ENCODE results near the gene IFRD1. TPM values are rescaled to one million over a fixed set of nuclear protein-coding genes. Genes with fewer than 3 reads are reported as not detected.

IFRD1 gene
- total RNA-seq, 2 experiments from 2014 or later: 33.4 to 36.1 TPM

DNA sequence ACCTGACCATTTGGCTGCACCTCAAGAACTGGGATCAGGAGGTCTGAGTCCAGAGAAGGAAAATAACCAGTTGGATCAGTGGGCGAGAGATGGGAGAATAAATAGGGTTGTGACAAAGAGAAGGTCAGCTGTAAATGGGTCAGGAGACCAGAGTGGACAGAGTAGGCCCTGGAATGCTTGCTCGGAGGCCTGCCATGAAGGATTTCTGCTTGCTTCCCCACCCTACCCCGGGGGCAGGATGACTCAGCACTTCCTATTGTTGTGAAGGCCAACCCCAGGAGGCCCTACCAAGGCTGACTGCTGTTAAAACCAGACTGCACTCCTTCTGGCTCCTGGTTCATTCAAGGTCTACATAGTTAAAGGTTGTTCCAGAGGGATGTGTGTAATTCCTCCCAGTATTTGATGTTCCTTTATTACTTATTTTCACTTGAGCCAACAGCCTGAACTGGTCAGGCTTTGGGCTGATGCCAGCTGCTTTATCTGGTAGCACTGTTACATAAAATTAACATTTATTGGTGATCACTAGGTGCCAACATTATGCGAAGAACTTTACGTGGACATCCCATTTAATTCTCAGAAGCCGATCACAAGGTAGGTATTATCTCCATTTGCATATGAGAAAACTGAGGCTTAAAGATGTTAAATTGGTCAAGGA is 27.3 kb upstream of the IFRD1 start:
- no peak overlapping the region for H3K4me3 Mint-ChIP-seq

DNA sequence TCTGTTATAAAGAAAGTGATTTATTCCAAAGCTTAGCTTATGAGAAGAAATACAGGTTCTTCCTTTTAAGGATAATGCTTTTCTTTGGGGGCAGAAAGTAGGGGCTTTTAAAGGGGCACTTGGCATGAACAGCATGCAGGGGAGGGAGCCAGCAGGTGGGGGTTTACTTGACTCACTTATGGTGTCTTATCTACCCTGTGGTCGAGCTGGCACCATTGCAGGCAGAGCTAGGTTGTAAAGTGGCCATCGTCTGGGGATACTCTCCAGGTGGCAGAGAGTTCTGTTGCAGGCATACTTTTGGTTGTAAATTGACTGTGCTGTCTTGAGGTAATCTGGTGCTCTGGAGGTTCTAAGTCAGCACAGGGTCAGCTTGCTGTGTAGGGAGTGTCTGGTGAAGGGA is 26.3 kb upstream of the IFRD1 start:
- POLR2A ChIA-PET: interaction anchor here (3.4 kb wide), 1 partner anchor 26 kb away, joined by 13 read pairs; the partner anchor contains the start of gene IFRD1
- Mint-ChIP-seq H3K4me1 (peaks cover 19% of the 10 kb centered on the region), H3K4me3 (no peak overlapping the region), H3K27me3 (no peaks in the 10 kb centered on the region), H3K27ac (no peak overlapping the region), H3K36me3 (ENCODE audit: low read depth) (no peaks in the 10 kb centered on the region), H3K9me3 (no peaks in the 10 kb centered on the region)
- no peak for DNase-seq
- CTCF ChIA-PET: no interaction called here

More for the DNA sequence above, 27.3 kb upstream of the IFRD1 start:
- Mint-ChIP-seq H3K27ac (no peak overlapping the region), H3K9me3 (no peaks in the 10 kb centered on the region), H3K4me1 (peaks cover 19% of the 10 kb centered on the region), H3K27me3 (peaks cover 2% of the 10 kb centered on the region), H3K36me3 (ENCODE audit: low read depth) (no peaks in the 10 kb centered on the region)
- POLR2A ChIA-PET: interaction anchor here (3.4 kb wide), 1 partner anchor 27 kb away, joined by 13 read pairs; the partner anchor contains the start of gene IFRD1
- CTCF ChIA-PET: interaction anchor here (0.6 kb wide), 1 partner anchor 29 kb away, joined by 3 read pairs; no protein-coding TSS in a partner anchor
- peak; percentile 23 for DNase-seq

GRCh38 chr7:112427984-112428383 is 22.3 kb upstream of the IFRD1 start:
- POLR2A ChIA-PET: interaction anchor here (2.0 kb wide), 1 partner anchor 23 kb away, joined by 5 read pairs; no protein-coding TSS in a partner anchor
- no peaks in the 10 kb centered on the region for H3K9me3 Mint-ChIP-seq
- H3K4me1 Mint-ChIP-seq: peaks cover 6% of the 10 kb centered on the region
- no peaks in the 10 kb centered on the region for H3K27me3 Mint-ChIP-seq
- no peak overlapping the region for H3K4me3 Mint-ChIP-seq
- CTCF ChIA-PET: interaction anchor here (1.5 kb wide), 1 partner anchor 9 kb away, joined by 6 read pairs; no protein-coding TSS in a partner anchor
- no peak for DNase-seq
- H3K36me3 Mint-ChIP-seq (ENCODE audit: low read depth): no peaks in the 10 kb centered on the region
- no peak overlapping the region for H3K27ac Mint-ChIP-seq

GRCh38 chr7:112428715-112429114 is 21.5 kb upstream of the IFRD1 start:
- H3K4me3 Mint-ChIP-seq: no peak overlapping the region
- no peaks in the 10 kb centered on the region for H3K9me3 Mint-ChIP-seq
- no peak for DNase-seq
- no peaks in the 10 kb centered on the region for H3K27me3 Mint-ChIP-seq
- CTCF ChIA-PET: interaction anchor here (1.5 kb wide), 1 partner anchor 9 kb away, joined by 6 read pairs; no protein-coding TSS in a partner anchor
- H3K27ac Mint-ChIP-seq: no peak overlapping the region
- no peaks in the 10 kb centered on the region for H3K36me3 Mint-ChIP-seq (ENCODE audit: low read depth)
- H3K4me1 Mint-ChIP-seq: peaks cover 3% of the 10 kb centered on the region
- POLR2A ChIA-PET: interaction anchor here (2.0 kb wide), 1 partner anchor 23 kb away, joined by 5 read pairs; no protein-coding TSS in a partner anchor

DNA sequence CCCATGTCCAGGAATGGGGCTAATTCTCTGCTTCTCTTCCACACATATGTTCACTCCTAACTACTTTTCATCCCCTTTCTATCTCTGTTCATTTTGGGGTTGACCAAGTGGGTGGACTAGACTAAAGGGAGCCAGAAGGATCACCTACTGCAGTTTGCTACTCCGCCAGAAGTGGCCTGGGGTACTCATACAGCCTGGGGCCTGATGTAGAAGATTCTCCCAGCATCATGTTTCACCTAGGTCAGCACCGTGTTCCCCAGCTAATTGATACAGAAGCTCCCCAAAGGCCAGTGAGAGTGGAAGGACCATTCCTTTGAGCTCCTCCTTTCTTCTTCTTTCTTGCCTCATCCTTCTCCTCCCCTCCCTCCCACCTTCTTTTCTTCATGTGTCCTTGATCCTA is 19.6 kb upstream of the IFRD1 start:
- Mint-ChIP-seq H3K9me3 (no peaks in the 10 kb centered on the region), H3K36me3 (ENCODE audit: low read depth) (no peaks in the 10 kb centered on the region), H3K27me3 (no peaks in the 10 kb centered on the region), H3K27ac (no peak overlapping the region), H3K4me3 (no peak overlapping the region), H3K4me1 (peaks cover 3% of the 10 kb centered on the region)
- no peak for DNase-seq
- ChIA-PET POLR2A (no interaction called here), CTCF (no interaction called here)

DNA sequence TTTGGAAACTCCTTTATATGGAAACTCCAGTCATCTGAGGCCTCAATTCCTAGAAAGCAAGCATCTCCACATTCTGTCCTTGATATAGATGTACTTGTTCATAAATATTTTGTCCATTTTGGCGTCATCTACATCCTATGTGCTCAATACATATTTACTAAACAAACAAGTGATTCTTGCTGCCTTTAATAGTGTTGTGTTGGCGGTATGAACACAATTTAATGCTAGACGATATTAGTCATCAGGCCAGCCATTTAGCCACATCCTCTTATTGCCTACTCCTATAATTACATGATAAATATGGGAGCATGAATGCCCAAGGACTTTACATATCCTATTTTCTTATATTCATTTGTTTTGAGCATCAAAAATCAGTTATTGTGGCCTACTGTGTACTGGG is 18.5 kb upstream of the IFRD1 start:
- Mint-ChIP-seq H3K9me3 (no peaks in the 10 kb centered on the region), H3K27ac (no peak overlapping the region), H3K27me3 (no peaks in the 10 kb centered on the region), H3K36me3 (ENCODE audit: low read depth) (no peaks in the 10 kb centered on the region), H3K4me3 (no peak overlapping the region), H3K4me1 (peaks cover 3% of the 10 kb centered on the region)
- ChIA-PET POLR2A (no interaction called here), CTCF (no interaction called here)
- DNase-seq: no peak

DNA sequence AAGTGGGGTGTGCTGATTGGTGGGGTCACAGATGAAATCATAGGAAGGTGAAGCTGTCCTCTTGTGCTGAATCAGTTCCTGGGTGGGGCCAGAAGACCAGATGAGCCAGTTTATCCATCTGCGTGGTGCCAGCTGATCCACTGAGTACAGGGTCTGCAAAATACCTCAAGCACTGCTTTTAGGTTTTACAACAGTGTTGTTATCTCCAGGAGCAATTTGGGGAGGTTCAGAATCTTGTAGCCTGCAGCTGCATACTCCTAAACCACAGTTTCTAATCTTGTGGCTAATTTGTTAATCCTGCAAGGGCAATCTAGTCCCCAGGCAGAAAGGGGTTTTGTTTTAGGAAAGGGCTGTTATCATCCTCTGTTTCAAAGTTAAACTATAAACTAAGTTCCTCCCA is 17.0 kb upstream of the IFRD1 start:
- ChIA-PET POLR2A (no interaction called here), CTCF (no interaction called here)
- no peak for DNase-seq
- H3K4me1 Mint-ChIP-seq: peaks cover 3% of the 10 kb centered on the region
- H3K27ac Mint-ChIP-seq: no peak overlapping the region
- no peaks in the 10 kb centered on the region for H3K9me3 Mint-ChIP-seq
- no peak overlapping the region for H3K4me3 Mint-ChIP-seq
- peaks cover 6% of the 10 kb centered on the region for H3K27me3 Mint-ChIP-seq
- no peaks in the 10 kb centered on the region for H3K36me3 Mint-ChIP-seq (ENCODE audit: low read depth)

DNA sequence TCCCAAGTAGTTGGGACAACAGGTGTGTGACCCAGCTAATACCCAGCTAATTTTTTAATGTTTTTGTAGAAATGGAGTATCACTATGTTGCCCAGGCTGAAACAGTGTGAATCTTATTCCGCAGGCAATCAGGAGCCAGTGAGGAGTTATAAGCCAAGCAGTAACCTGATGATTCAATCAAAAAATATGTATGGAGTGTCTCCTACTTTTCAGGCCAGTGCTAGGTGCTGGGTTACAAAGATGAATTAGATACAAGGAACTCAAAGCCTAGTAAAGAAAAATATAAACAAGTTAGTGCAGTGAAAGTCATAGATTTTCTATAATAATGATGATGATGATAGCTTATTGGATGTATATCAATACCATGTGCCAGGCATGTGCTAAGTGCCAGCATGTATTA is 13.2 kb upstream of the IFRD1 start:
- POLR2A ChIA-PET: interaction anchor here (1.0 kb wide), 1 partner anchor 13 kb away, joined by 3 read pairs; the partner anchor contains the start of gene IFRD1
- Mint-ChIP-seq H3K9me3 (no peaks in the 10 kb centered on the region), H3K4me3 (no peak overlapping the region), H3K36me3 (ENCODE audit: low read depth) (no peaks in the 10 kb centered on the region), H3K27ac (no peak overlapping the region), H3K27me3 (peaks cover 10% of the 10 kb centered on the region), H3K4me1 (peaks cover 3% of the 10 kb centered on the region)
- DNase-seq: no peak
- CTCF ChIA-PET: interaction anchor here (1.8 kb wide), 1 partner anchor 9 kb away, joined by 6 read pairs; no protein-coding TSS in a partner anchor

DNA sequence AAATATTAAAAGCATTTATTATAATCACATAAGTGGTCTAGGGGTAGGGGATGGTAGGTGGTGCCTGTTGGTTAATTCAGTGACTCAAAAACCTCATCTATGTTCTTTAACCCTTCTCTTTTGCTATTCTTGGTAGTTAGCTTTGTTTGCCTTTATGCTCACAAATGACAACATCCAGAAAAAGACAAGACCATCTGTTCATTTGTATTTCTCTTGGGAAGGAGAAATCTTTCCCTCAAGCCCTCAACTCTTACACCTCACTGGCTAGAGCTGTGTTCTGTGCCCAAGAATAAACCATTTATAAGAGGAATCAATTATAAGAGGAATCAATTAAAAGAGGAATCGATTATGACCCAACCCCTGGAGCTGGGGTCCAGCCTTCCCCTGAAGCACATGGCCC is 10.8 kb upstream of the IFRD1 start:
- H3K9me3 Mint-ChIP-seq: no peaks in the 10 kb centered on the region
- no peaks in the 10 kb centered on the region for H3K36me3 Mint-ChIP-seq (ENCODE audit: low read depth)
- POLR2A ChIA-PET: interaction anchor here (1.1 kb wide), 1 partner anchor 11 kb away, joined by 4 read pairs; the partner anchor contains the start of gene IFRD1
- H3K27me3 Mint-ChIP-seq: peaks cover 10% of the 10 kb centered on the region
- no peak for DNase-seq
- CTCF ChIA-PET: no interaction called here
- no peak overlapping the region for H3K4me3 Mint-ChIP-seq
- peaks cover 2% of the 10 kb centered on the region for H3K4me1 Mint-ChIP-seq
- no peak overlapping the region for H3K27ac Mint-ChIP-seq

DNA sequence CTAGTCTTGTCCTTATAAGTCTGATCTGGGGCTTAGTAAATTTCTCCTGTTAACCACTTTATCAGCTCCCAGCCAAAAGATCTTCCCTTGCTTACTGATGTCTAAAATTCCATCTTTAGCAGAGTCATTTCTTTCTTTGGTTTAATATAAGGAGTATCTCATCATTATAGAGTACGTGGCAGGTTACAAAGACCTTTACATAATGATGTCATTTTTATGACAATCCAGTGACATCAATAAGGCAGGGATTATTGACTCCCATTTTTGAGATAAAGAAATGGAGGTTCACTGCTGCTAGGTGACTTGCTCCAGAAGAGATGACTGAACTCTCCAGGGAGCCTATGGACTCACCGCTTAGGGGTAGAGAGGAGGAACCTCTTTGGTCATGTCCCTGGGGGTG is 8.1 kb upstream of the IFRD1 start:
- no peak overlapping the region for H3K27ac Mint-ChIP-seq
- H3K27me3 Mint-ChIP-seq: peaks cover 10% of the 10 kb centered on the region
- H3K36me3 Mint-ChIP-seq (ENCODE audit: low read depth): no peaks in the 10 kb centered on the region
- peaks cover 2% of the 10 kb centered on the region for H3K4me1 Mint-ChIP-seq
- DNase-seq: no peak
- ChIA-PET POLR2A (interaction anchor here (1.5 kb wide), 1 partner anchor 8 kb away, joined by 8 read pairs; the partner anchor contains the start of gene IFRD1), CTCF (interaction anchor here (0.9 kb wide), 1 partner anchor 10 kb away, joined by 3 read pairs; no protein-coding TSS in a partner anchor)
- no peaks in the 10 kb centered on the region for H3K9me3 Mint-ChIP-seq
- H3K4me3 Mint-ChIP-seq: no peak overlapping the region

DNA sequence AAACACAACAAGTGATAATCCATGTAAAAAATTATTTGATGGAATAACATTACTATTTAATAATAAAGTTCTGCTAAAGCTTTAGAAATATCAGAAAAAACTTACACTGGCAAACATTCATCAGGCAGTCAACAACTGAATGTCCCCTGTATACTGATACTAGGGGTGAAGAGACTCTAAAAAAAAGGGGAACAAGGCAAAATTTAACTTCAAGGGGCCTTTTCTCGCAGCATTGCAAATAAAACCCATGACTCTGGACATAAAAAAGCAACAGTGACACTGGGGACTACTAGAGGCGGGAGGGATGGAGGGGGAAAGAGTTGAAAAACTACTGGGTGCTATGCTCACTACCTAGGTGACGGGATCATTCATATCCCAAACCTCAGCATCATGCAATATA is 5.8 kb upstream of the IFRD1 start:
- Mint-ChIP-seq H3K4me3 (no peak overlapping the region), H3K4me1 (peaks cover 13% of the 10 kb centered on the region), H3K27ac (no peak overlapping the region), H3K9me3 (no peaks in the 10 kb centered on the region), H3K27me3 (no peaks in the 10 kb centered on the region), H3K36me3 (ENCODE audit: low read depth) (no peaks in the 10 kb centered on the region)
- CTCF ChIA-PET: no interaction called here
- POLR2A ChIA-PET: no interaction called here
- DNase-seq: no peak

GRCh38 chr7:112446431-112446830 is 3.8 kb upstream of the IFRD1 start:
- Mint-ChIP-seq H3K4me1 (peaks cover 19% of the 10 kb centered on the region), H3K4me3 (no peak overlapping the region), H3K9me3 (no peaks in the 10 kb centered on the region), H3K27me3 (no peaks in the 10 kb centered on the region), H3K27ac (no peak overlapping the region), H3K36me3 (ENCODE audit: low read depth) (no peaks in the 10 kb centered on the region)
- CTCF ChIA-PET: no interaction called here
- DNase-seq: no peak
- POLR2A ChIA-PET: no interaction called here

- Mint-ChIP-seq H3K36me3 (ENCODE audit: low read depth) (no peaks in the 10 kb centered on the region), H3K9me3 (no peaks in the 10 kb centered on the region), H3K27ac (no peak overlapping the region), H3K27me3 (no peaks in the 10 kb centered on the region), H3K4me3 (no peak overlapping the region), H3K4me1 (peaks cover 28% of the 10 kb centered on the region)
- ChIA-PET CTCF (no interaction called here), POLR2A (no interaction called here)
- no peak for DNase-seq
Measured at GRCh38 chr7:112447406-112447805, 2.9 kb upstream of the IFRD1 start.

DNA sequence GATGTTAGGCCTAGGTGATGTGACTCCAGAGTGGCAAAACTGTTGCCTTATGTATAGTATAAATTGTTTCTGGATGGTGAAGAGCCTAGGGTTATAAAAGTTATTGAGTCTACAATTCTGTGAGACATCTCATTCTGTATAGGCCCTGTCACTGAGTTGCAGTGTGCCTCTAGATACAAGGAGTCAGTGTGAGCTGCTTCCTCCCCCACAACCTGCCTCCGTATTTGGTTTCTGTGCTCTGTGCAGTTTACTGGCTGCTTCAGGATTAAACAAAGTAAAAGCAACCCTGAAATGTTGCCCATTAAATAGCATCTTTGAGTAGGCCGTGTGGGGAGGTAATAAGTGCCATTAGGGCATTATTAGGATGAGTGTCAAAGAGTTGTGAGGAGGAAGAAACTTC is 1.9 kb upstream of the IFRD1 start:
- CTCF ChIA-PET: no interaction called here
- POLR2A ChIA-PET: no interaction called here
- DNase-seq: no peak
- Mint-ChIP-seq H3K27ac (no peak overlapping the region), H3K4me3 (no peak overlapping the region), H3K36me3 (ENCODE audit: low read depth) (no peaks in the 10 kb centered on the region), H3K27me3 (no peaks in the 10 kb centered on the region), H3K4me1 (peaks cover 36% of the 10 kb centered on the region), H3K9me3 (no peaks in the 10 kb centered on the region)

Data from activated CD4-positive, alpha-beta memory T cell treated with anti-CD3 and anti-CD28 coated beads, Interleukin-2, amount 10 ng/mL, durations not matched to agents 7 days and 5 days (primary cell).